Endothelial cell of umbilical vein (primary cell): ENCODE data around the gene DCUN1D2. TPM values are rescaled to one million over a fixed set of nuclear protein-coding genes. Genes with fewer than 3 reads are reported as not detected.

Experiments used
- BruUV-seq: library from RNA; stranded (reverse); fragments of 400-500 nt; replicated peaks from 2 replicates; lab custom pipeline; 2021; lab: Mats Ljungman, UMichigan
- CTCF ChIA-PET: fragments of 300-600, 350-600 bp; sonication (Branson Sonifier 250); formaldehyde crosslinking; loops from one replicate; lab custom pipeline; 2021; ENCODE audit warnings: antibody characterized with exemption, inconsistent platforms; lab: Charles Lee
- POLR2A ChIA-PET: fragments of 300-600, 350-600 bp; sonication (Branson Sonifier 250); formaldehyde crosslinking; loops from one replicate; lab custom pipeline; 2021; ENCODE audit warnings: antibody characterized with exemption, inconsistent platforms; lab: Charles Lee
- DNase-seq: peaks from one replicate; pipeline ENCODE4 v3.0.0-alpha.2; 2011; ENCODE audit warnings: low read depth, low spot score
- FAIRE-seq: peaks from 2 replicates; lab custom pipeline; 2011; peaks lifted over from hg19 to GRCh38; lab: Jason Lieb, UNC
- H2AFZ ChIP-seq: 2 replicates; pipeline ENCODE4 v1.6.0; 2012; ENCODE audit warnings: low read depth, low read length, control low read depth, inconsistent platforms
- H3K27ac ChIP-seq: 2 replicates; pipeline ENCODE4 v1.5.1; 2011; ENCODE audit warnings: low read depth, mild to moderate bottlenecking, control low read depth, low read length, moderate library complexity; ENCODE audit not compliant: insufficient read depth
- H3K27me3 ChIP-seq, 2 experiments: 2 replicates each; pipeline versions ENCODE4 v1.6.0 to v1.6.1; 2011; ENCODE audit warnings: low read length in 2 of 2, mixed read lengths in 1 of 2; ENCODE audit not compliant: control insufficient read depth in 2 of 2, insufficient read depth in 2 of 2
- H3K36me3 ChIP-seq, 2 experiments: 2 replicates in 1 of 2; 3 replicates in 1 of 2; pipeline ENCODE4 v1.5.1; 2011; ENCODE audit warnings: low read length in 2 of 2, mild to moderate bottlenecking in 1 of 2, moderate library complexity in 1 of 2; ENCODE audit not compliant: control insufficient read depth in 2 of 2, insufficient read depth in 2 of 2; ENCODE audit errors: extremely low read depth in 1 of 2
- H3K4me1 ChIP-seq: 3 replicates; pipeline ENCODE4 v1.5.1; 2011; ENCODE audit warnings: mild to moderate bottlenecking, low read length; ENCODE audit not compliant: control insufficient read depth, insufficient read depth; ENCODE audit errors: extremely low read depth
- H3K4me2 ChIP-seq: 2 replicates; pipeline ENCODE4 v1.6.1; 2011; ENCODE audit warnings: low read length, control low read depth, mixed read lengths; ENCODE audit not compliant: insufficient read depth
- H3K4me3 ChIP-seq, 3 experiments: fragments of 200-600 bp in 1 of 3; sonication (generic), shearing (Covaris generic) in 1 of 3; replicated peaks in 1 of 3; 2 replicates each; pipeline ENCODE4 v1.5.1; 2011 to 2016; ENCODE audit warnings: control low read depth in 3 of 3, low read length in 3 of 3, mild to moderate bottlenecking in 2 of 3, inconsistent platforms in 1 of 3, low read depth in 1 of 3, moderate library complexity in 1 of 3; ENCODE audit not compliant: insufficient read depth in 1 of 3
- H3K79me2 ChIP-seq: 2 replicates; pipeline ENCODE4 v1.6.0; 2012; ENCODE audit warnings: low read length, inconsistent platforms; ENCODE audit not compliant: control insufficient read depth, insufficient read depth
- H3K9ac ChIP-seq: replicated peaks from 2 replicates; pipeline ENCODE3; 2011; ENCODE audit warnings: low read length, control low read depth; ENCODE audit not compliant: insufficient read depth; ENCODE audit errors: extremely low read depth
- H3K9me1 ChIP-seq: replicated peaks from 3 replicates; pipeline ENCODE4 v1.6.0; 2011; ENCODE audit warnings: mild to moderate bottlenecking, low read length; ENCODE audit not compliant: control insufficient read depth, insufficient read depth; ENCODE audit errors: extremely low read depth
- H3K9me3 ChIP-seq: replicated peaks from 2 replicates; pipeline ENCODE4 v1.5.1; 2012; ENCODE audit warnings: low read length, inconsistent platforms; ENCODE audit not compliant: control insufficient read depth, insufficient read depth
- H4K20me1 ChIP-seq: replicated peaks from 2 replicates; pipeline ENCODE3; 2011; ENCODE audit warnings: mild to moderate bottlenecking, low read length; ENCODE audit not compliant: control insufficient read depth, insufficient read depth; ENCODE audit errors: extremely low read depth
- EZH2 ChIP-seq: IDR thresholded peaks from 2 replicates; pipeline ENCODE4 v1.6.1; 2012; ENCODE audit warnings: borderline replicate concordance, low read depth, mild to moderate bottlenecking, moderate library complexity, low read length, inconsistent platforms; ENCODE audit not compliant: severe bottlenecking
- FOS ChIP-seq: IDR thresholded peaks from 2 replicates; pipeline ENCODE4 v1.6.1; 2011; ENCODE audit warnings: mild to moderate bottlenecking, low read length, moderate library complexity, borderline replicate concordance; ENCODE audit not compliant: insufficient read depth
- GATA2 ChIP-seq: IDR thresholded peaks from 2 replicates; pipeline ENCODE4 v1.7.0; 2011; ENCODE audit warnings: low read depth, mild to moderate bottlenecking, moderate library complexity, mixed read lengths, low read length; ENCODE audit not compliant: insufficient read length, insufficient read depth
- JUN ChIP-seq: IDR thresholded peaks from 2 replicates; pipeline ENCODE4 v1.6.1; 2011; ENCODE audit warnings: borderline replicate concordance, low read depth; ENCODE audit not compliant: insufficient read length, insufficient read depth
- MYC ChIP-seq: IDR thresholded peaks from one replicate; pipeline ENCODE4 v1.6.1; 2011; ENCODE audit warnings: mild to moderate bottlenecking, low read depth, low read length
- POLR2A ChIP-seq: IDR thresholded peaks from 2 replicates; pipeline ENCODE4 v1.6.1; 2012; ENCODE audit warnings: low read depth, mild to moderate bottlenecking, control low read depth, low read length
- POLR2AphosphoS5 ChIP-seq: IDR thresholded peaks from 2 replicates; pipeline ENCODE4 v1.6.1; 2012; ENCODE audit warnings: low read depth, mild to moderate bottlenecking, control low read depth, low read length, moderate library complexity; ENCODE audit not compliant: insufficient read depth
- dilution Hi-C: fragments of 300-500 bp; cut with MboI; formaldehyde crosslinking; loops from one replicate; pipeline ENCODE4 v1.15.0; 2019; ENCODE audit warnings: low sequenced_read_pairs; ENCODE audit not compliant: extremely low pct_ligation_motif_present
- intact Hi-C: fragments of 100-400 bp; cut with micrococcal nuclease; formaldehyde crosslinking; loops from one replicate; pipeline ENCODE4 v1.10.0; 2022
- polyA plus RNA-seq, 4 experiments: library from polyadenylated mRNA; depleted of rRNA in 3 of 4; stranded (reverse) in 3 of 4; unstranded in 1 of 4; fragments of >200 nt; gene quantifications; 2 replicates each; pipeline versions ENCODE4 v1.2.1 to v1.2.3, GENCODE V29; 2011 to 2012; ENCODE audit warnings: missing spikeins in 1 of 4
- total RNA-seq: library from RNA; stranded (reverse); gene quantifications from 2 replicates; pipeline ENCODE4 v1.2.3, GENCODE V29; 2021
- TF ChIP-seq, protein P1 (sequence below), 2 donors: IDR thresholded peaks; 1 replicate in 1 of 2; 2 replicates in 1 of 2; pipeline ENCODE4 v1.5.1; 2011; ENCODE audit warnings: low read length in 2 of 2, mild to moderate bottlenecking in 2 of 2, moderate library complexity in 2 of 2, control low read depth in 1 of 2, inconsistent platforms in 1 of 2, low read depth in 1 of 2; ENCODE audit not compliant: insufficient read depth in 1 of 2; ENCODE audit errors: extremely low read depth in 1 of 2
- TF ChIP-seq, protein P2 (sequence below): IDR thresholded peaks from 2 replicates; pipeline ENCODE4 v1.6.1; 2011; ENCODE audit not compliant: insufficient read depth, insufficient read length

DCUN1D2 gene
- total and polyA plus RNA-seq, 2 donors (not counting 3 experiments of a cell fraction or from before 2014, with no cell fraction given): 10.5 to 24.9 TPM

DNA sequence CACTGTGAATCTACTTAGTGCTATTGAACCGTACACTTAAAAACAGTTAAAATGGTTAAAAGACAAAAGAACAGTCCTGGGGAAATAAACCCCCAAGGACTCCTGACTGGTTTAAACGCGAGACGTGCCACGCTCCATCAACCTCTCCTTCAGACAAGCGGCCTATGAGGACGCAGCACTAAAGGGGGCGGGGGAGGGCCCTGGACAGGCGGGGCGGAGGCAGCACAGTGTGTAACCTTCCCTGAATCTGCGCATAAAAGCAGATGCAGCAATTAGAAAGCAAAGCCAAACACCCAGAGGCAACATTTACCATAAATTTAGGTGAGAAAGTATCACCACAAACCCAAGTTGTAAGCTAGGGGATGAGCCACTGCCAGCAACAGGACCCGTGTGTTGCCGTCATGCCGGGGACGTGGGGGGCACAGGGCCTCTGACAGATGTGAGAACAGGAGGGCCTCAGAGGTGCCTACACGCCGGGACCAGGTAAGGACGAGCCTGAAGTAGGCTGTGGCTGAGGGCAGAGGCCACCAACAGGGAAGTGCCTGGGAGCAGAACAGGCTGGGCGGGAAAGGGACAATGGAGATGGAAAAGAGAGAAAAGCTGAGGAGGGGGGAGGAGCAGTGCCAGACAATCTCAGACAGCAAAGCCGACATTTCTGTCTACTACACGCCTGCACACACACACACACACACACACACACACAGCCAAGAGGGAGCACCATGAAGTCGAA, 21.9 kb downstream of the DCUN1D2 start:
- DNase-seq (no peak), FAIRE-seq (no peak)
- H3K9ac ChIP-seq: no peak overlapping the region
- H3K27me3 ChIP-seq: no peaks in the 10 kb centered on the region
- intact Hi-C loops: no loop called here
- H4K20me1 ChIP-seq: no peaks in the 10 kb centered on the region
- dilution Hi-C loops: no loop called here
- H2AFZ ChIP-seq: no peak overlapping the region
- TF ChIP-seq FOS (no peak), MYC (no peak), POLR2AphosphoS5 (no peak), JUN (no peak), EZH2 (no peak), GATA2 (no peak), POLR2A (no peak)
- TF ChIP-seq, protein P1, sequence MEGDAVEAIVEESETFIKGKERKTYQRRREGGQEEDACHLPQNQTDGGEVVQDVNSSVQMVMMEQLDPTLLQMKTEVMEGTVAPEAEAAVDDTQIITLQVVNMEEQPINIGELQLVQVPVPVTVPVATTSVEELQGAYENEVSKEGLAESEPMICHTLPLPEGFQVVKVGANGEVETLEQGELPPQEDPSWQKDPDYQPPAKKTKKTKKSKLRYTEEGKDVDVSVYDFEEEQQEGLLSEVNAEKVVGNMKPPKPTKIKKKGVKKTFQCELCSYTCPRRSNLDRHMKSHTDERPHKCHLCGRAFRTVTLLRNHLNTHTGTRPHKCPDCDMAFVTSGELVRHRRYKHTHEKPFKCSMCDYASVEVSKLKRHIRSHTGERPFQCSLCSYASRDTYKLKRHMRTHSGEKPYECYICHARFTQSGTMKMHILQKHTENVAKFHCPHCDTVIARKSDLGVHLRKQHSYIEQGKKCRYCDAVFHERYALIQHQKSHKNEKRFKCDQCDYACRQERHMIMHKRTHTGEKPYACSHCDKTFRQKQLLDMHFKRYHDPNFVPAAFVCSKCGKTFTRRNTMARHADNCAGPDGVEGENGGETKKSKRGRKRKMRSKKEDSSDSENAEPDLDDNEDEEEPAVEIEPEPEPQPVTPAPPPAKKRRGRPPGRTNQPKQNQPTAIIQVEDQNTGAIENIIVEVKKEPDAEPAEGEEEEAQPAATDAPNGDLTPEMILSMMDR (IDR thresholded peaks at IDR 0.05; ENCODE audit: extremely low read depth in 1 of 2, insufficient read depth in 1 of 2, low read depth in 1 of 2, low read length in 2 of 2): no peak
- TF ChIP-seq, protein P2, sequence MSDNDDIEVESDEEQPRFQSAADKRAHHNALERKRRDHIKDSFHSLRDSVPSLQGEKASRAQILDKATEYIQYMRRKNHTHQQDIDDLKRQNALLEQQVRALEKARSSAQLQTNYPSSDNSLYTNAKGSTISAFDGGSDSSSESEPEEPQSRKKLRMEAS: no peak
- ChIA-PET CTCF (no interaction called here), POLR2A (no interaction called here)
- H3K4me2 ChIP-seq: no peak overlapping the region
- no peaks in the 10 kb centered on the region for H3K9me3 ChIP-seq
- H3K9me1 ChIP-seq: no peaks in the 10 kb centered on the region
- H3K4me1 ChIP-seq: peaks cover 5% of the 10 kb centered on the region
- H3K27ac ChIP-seq: no peak overlapping the region
- no TSS peak for BruUV-seq
- no peak overlapping the region for H3K4me3 ChIP-seq
- H3K36me3 ChIP-seq: peaks cover 0 to 2% of the 10 kb centered on the region in 2 experiments
- H3K79me2 ChIP-seq: no peaks in the 10 kb centered on the region
